Measurements from ENCODE around the gene RGS3.

DNA sequence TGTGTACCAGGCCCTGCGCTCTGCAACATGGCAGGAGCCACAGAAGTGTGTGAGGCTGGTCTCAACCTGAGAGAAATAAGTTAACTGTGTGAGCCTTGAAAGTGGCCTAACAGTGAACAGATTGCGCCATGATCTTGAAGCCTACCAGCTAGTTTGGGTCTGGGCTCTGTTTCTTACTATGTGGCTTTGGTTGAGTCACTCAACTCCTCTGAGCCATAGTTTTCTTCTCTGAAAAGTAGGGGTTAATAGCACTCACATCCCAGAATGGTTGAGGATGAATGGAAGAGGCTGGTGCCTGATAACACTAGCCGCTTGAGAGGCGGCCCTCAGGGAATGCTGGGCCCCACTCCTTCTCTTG, 121.5 kb downstream of the RGS3 start:
- TF ChIP-seq, protein P1, sequence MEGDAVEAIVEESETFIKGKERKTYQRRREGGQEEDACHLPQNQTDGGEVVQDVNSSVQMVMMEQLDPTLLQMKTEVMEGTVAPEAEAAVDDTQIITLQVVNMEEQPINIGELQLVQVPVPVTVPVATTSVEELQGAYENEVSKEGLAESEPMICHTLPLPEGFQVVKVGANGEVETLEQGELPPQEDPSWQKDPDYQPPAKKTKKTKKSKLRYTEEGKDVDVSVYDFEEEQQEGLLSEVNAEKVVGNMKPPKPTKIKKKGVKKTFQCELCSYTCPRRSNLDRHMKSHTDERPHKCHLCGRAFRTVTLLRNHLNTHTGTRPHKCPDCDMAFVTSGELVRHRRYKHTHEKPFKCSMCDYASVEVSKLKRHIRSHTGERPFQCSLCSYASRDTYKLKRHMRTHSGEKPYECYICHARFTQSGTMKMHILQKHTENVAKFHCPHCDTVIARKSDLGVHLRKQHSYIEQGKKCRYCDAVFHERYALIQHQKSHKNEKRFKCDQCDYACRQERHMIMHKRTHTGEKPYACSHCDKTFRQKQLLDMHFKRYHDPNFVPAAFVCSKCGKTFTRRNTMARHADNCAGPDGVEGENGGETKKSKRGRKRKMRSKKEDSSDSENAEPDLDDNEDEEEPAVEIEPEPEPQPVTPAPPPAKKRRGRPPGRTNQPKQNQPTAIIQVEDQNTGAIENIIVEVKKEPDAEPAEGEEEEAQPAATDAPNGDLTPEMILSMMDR (IDR thresholded peaks at IDR 0.05): no peak
- TF ChIP-seq POLR2A (IDR thresholded peaks at IDR 0.05): no peak
